Coronary artery (tissue), 2 donors: ENCODE results near the gene JADE3.

ENCODE experiments used
- DNase-seq: peaks from one replicate; pipeline ENCODE4 v3.0.0-alpha.2; 2017; ENCODE audit warnings: low spot score
- H3K27ac ChIP-seq, 2 donors: fragments of 200-600 bp; sonication (generic); one replicate each; pipeline ENCODE4 v1.5.1; 2016 to 2019
- H3K4me3 ChIP-seq: fragments of 200-600 bp; sonication (generic); 2 replicates; pipeline ENCODE4 v1.5.1; 2016; ENCODE audit warnings: mild to moderate bottlenecking, moderate library complexity
- TF ChIP-seq, protein P1 (sequence below): fragments of 200-600 bp; sonication (generic); IDR thresholded peaks from one replicate; pipeline ENCODE4 v1.5.1; 2019; ENCODE audit warnings: antibody characterized with exemption

Gene JADE3

DNA sequence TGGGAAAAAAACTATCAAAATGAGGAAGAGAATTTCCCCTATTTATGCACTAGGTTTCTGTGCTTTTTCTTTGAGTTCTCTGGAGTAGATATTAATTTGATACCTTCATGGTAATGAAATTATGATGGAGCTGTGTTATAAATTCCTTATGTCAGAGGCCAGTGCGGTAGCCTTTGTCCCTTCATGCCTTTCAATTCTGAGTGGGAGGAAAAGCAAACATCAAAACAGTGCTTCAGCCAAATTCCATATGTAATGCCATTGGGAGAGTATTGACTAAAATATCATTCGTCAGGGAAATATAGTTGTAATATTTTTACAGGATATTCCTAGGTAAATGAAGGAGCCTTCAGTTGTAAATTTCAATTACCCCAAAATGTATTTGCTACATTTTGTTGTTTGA is 148.5 kb downstream of the JADE3 start:
- no peak for DNase-seq
- TF ChIP-seq, protein P1, sequence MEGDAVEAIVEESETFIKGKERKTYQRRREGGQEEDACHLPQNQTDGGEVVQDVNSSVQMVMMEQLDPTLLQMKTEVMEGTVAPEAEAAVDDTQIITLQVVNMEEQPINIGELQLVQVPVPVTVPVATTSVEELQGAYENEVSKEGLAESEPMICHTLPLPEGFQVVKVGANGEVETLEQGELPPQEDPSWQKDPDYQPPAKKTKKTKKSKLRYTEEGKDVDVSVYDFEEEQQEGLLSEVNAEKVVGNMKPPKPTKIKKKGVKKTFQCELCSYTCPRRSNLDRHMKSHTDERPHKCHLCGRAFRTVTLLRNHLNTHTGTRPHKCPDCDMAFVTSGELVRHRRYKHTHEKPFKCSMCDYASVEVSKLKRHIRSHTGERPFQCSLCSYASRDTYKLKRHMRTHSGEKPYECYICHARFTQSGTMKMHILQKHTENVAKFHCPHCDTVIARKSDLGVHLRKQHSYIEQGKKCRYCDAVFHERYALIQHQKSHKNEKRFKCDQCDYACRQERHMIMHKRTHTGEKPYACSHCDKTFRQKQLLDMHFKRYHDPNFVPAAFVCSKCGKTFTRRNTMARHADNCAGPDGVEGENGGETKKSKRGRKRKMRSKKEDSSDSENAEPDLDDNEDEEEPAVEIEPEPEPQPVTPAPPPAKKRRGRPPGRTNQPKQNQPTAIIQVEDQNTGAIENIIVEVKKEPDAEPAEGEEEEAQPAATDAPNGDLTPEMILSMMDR, result no peak
- Histone ChIP-seq H3K4me3 (no peak overlapping the region), H3K27ac (no peak overlapping the region)

DNA sequence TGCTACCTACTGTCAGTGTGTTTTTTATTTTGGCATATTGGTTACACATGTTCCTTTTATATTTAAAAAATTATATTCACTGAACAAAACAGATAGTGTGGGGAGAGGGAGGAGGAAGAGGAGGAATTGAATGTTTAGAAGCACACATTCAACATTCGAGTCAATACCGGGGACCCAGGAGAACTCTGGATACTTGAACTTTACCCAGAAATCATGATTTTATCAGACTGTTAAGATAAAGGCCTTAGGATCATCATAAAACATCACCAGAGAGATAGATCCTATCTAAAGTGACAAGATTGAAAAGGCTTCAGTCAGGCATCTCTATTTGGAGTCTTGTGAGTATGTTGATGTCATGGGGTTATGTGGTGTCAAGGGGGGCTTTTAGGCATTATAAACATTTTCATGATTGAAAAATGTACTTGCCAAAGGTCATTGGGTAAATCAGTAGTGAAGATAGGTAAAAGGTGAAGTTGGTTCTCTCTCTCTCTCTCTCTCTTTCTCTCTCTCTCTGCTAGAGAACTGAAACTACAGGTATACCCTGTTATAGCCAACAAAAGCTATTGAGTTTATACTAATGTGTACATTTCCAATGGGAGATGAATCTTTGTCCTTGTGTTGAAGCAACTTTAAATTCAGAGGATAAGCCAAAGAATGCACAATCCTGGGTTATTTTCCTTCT is 149.2 kb downstream of the JADE3 start:
- no peak for DNase-seq
- Histone ChIP-seq H3K27ac (no peak overlapping the region), H3K4me3 (no peak overlapping the region)
- TF ChIP-seq, protein P1, result no peak

DNA sequence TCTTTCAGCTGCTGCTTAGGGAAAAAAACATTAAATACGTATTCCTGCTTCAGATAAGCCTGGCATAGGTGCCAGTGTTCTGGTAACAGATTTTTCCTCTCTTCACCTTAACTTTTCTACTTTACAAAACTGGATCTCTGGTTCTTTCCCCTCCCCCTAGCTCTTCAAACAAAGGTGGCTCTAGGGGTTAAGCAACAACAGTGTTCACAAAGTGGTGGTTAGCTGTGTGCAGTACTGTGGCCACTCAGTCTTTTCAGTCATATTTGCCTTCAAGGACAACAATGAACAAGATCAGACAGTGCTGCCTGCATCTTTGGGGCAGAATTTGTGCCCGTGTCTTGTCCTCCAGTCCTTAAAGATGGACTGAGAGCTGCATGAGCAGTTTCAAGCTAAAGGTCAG is 151.0 kb downstream of the JADE3 start:
- Histone ChIP-seq H3K27ac (no peak overlapping the region), H3K4me3 (no peak overlapping the region)
- TF ChIP-seq, protein P1, result no peak
- DNase-seq, result no peak

DNA sequence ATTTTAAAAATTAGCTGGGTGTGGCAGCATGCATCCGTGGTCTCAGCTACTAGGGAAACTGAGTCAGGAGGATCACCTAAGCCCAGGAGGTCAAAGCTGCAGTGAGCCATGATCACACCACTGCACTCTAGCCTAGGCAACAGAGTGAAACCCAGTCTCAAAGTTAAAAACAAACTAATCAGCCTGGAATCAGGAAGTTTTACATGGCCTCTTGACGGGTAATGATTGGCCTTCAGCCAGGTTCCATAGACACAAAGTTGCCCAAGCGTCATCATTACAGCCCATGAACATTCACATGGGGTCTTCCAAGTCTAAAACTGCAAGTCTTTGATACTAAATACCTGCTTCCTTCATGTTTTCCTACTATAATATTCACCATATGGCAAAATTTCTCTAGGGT is 156.0 kb downstream of the JADE3 start:
- Histone ChIP-seq H3K27ac (no peak overlapping the region), H3K4me3 (no peak overlapping the region)
- TF ChIP-seq, protein P1, result no peak
- DNase-seq, result no peak

DNA sequence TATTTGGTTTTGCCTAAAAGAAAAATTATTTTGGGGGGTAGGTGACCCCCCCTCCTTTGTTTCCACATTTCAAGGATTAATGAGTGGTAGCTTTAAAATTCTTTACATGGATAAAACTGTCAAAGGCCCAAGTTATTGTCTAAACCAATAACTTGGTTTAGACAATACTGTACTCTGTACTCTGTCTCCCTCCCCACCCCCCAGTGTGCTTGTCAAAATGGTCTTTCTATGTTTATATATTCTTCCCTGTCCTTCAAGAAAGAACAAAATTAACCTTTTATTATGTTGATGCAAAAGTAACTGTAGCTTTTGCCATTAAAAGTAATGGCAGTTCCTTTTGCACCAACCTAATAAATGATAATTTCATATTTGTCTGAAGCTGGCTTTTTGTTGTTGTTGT is 156.5 kb downstream of the JADE3 start:
- TF ChIP-seq, protein P1, result no peak
- DNase-seq, result no peak
- Histone ChIP-seq H3K27ac (no peak overlapping the region), H3K4me3 (no peak overlapping the region)

DNA sequence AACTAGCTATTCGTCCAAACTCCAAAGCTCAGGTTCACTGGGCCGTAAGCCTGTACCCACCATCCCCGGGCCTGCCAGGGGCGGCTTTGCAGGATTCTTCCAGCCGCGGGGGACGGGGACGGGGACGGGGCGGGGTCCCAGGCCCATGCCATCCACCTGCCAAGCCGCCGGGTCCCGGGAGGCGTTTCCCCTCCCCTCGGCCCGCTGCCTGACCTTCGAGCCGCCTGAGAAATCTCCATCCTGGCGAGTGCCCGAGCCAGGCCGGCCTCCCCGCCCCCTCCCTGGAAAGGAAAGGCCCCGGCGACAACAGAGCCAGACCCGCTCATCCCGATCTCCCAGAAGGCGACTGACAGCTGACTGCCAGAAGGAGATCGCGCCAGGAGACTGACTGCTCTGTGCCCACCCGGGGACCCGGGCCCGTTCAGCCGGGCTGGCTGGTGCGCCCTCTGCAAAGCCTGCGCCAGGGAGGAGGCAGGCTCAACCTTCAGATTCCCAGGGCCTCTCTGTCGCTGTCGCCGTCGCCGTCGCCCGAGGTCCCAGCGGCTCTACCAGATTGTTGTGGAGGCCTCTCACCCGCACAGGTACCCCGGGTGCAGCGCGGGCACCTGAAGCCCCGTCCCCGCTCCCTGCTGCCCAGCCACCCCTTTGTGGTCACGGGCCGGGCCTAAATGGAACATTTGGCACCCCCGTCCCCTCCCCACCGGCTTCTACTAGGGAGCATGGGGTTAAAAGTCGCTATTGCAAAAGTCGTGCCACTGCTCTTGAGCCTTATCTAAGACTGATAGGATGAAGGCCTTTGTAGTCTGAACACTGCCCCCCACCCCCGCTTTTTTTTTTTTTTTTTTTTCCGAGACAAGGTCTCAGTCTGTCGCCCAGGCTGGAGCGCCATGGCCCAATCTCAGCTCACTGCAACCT is 166.2 kb downstream of the JADE3 start, which contains the start of gene RGN:
TSS of gene RGN (plus strand) at position 315 of the 915 bp plus-strand sequence. CDS start 2,702 bp downstream, outside the sequence.
- peak within 1 kb of the TSS; percentile 71 for H3K4me3 ChIP-seq
- no peak for DNase-seq
- peak within 1 kb of the TSS; percentile 74 to 86 for H3K27ac ChIP-seq
- TF ChIP-seq, protein P1, result no peak
